Cardiac muscle cell (in vitro differentiated cells and primary cell): ENCODE measurements around the gene NXPH4. TPM values are rescaled to one million over a fixed set of nuclear protein-coding genes. Genes with fewer than 3 reads are reported as not detected.

ENCODE experiments used
- DNase-seq, 2 donors: peaks; one replicate each; pipeline versions ENCODE4 v3.0.0 to v3.0.0-alpha.2; 2010 to 2017; ENCODE audit warnings: low read depth in 1 of 2, low spot score in 1 of 2
- H3K27ac ChIP-seq: fragments of 200-600 bp; sonication (generic); 2 replicates; pipeline ENCODE4 v1.5.1; 2016
- H3K27me3 ChIP-seq: fragments of 200-600 bp; sonication (generic); 2 replicates; pipeline ENCODE4 v1.6.0; 2016; ENCODE audit warnings: control low read depth
- H3K36me3 ChIP-seq: fragments of 200-600 bp; sonication (generic); 2 replicates; pipeline ENCODE4 v1.5.1; 2016; ENCODE audit warnings: control low read depth
- H3K4me1 ChIP-seq: fragments of 200-600 bp; sonication (generic); 2 replicates; pipeline ENCODE4 v1.8.1; 2017; ENCODE audit warnings: low read depth, mild to moderate bottlenecking, mixed run types
- H3K4me3 ChIP-seq: fragments of 200-600 bp; sonication (generic); 2 replicates; pipeline ENCODE4 v1.5.1; 2016; ENCODE audit warnings: mild to moderate bottlenecking
- H3K9me3 ChIP-seq: fragments of 200-600 bp; sonication (generic); 2 replicates; pipeline ENCODE4 v1.5.1; 2017; ENCODE audit warnings: low read depth, mild to moderate bottlenecking, control low read depth
- CTCF ChIP-seq: IDR thresholded peaks from 2 replicates; pipeline ENCODE4 v1.5.1; 2012; ENCODE audit warnings: low read depth, mild to moderate bottlenecking, low read length
- polyA plus RNA-seq: library from polyadenylated mRNA; unstranded; fragments of >200 nt; fragmentation: Nextera tagmentation; extraction: Ambion mirVana; gene quantifications from 2 replicates; pipeline ENCODE4 v1.2.1, GENCODE V29; 2016
- total RNA-seq: library from RNA; depleted of rRNA; stranded (reverse); fragments of >200 nt; gene quantifications from 2 replicates; pipeline ENCODE4 v1.2.3, GENCODE V29; 2016

NXPH4 gene
- total and polyA plus RNA-seq, 2 experiments from 2014 or later, result 0.61 to 0.80 TPM

- Histone ChIP-seq H3K27ac (no peak overlapping the region), H3K36me3 (peaks cover 44% of the 10 kb centered on the region)
- no peak for DNase-seq
Measured at GRCh38 chr12:57203201-57203600, 13.4 kb upstream of the NXPH4 start.

GRCh38 chr12:57203791-57204190, 12.8 kb upstream of the NXPH4 start:
- Histone ChIP-seq H3K27ac (no peak overlapping the region), H3K27me3 (no peaks in the 10 kb centered on the region), H3K4me3 (no peak overlapping the region), H3K4me1 (no peaks in the 10 kb centered on the region), H3K9me3 (no peaks in the 10 kb centered on the region), H3K36me3 (peaks cover 44% of the 10 kb centered on the region)
- TF ChIP-seq CTCF, result no peak
- DNase-seq, result no peak

More at GRCh38 chr12:57203201-57203600, 13.4 kb upstream of the NXPH4 start:
- H3K9me3 ChIP-seq, result no peaks in the 10 kb centered on the region
- H3K4me1 ChIP-seq, result no peaks in the 10 kb centered on the region
- no peak for TF ChIP-seq CTCF
- no peak overlapping the region for H3K4me3 ChIP-seq
- no peaks in the 10 kb centered on the region for H3K27me3 ChIP-seq

- H3K4me1 ChIP-seq, result no peaks in the 10 kb centered on the region
- H3K9me3 ChIP-seq, result no peaks in the 10 kb centered on the region
- H3K36me3 ChIP-seq, result peaks cover 44% of the 10 kb centered on the region
- H3K27me3 ChIP-seq, result no peaks in the 10 kb centered on the region
- DNase-seq, result no peak
- no peak overlapping the region for H3K27ac ChIP-seq
- H3K4me3 ChIP-seq, result no peak overlapping the region
- TF ChIP-seq CTCF, result no peak
Measured at GRCh38 chr12:57204454-57204853, 12.1 kb upstream of the NXPH4 start.

DNA sequence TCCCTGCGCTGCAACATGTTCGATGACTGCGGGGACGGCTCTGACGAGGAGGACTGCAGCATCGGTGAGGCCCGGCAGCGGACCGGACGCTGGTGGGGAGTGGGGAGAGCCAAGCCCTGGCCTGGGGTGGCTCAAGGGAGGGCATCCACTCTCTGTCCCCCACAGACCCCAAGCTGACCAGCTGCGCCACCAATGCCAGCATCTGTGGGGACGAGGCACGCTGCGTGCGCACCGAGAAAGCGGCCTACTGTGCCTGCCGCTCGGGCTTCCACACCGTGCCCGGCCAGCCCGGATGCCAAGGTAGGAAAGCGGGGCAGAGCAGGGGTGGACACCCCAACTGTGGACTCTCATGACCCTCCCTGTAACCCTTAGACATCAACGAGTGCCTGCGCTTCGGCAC, 11.4 kb upstream of the NXPH4 start:
- no peak overlapping the region for H3K27ac ChIP-seq
- DNase-seq, result no peak
- no peaks in the 10 kb centered on the region for H3K9me3 ChIP-seq
- H3K36me3 ChIP-seq, result peaks cover 43% of the 10 kb centered on the region
- H3K4me3 ChIP-seq, result no peak overlapping the region
- no peak for TF ChIP-seq CTCF
- no peaks in the 10 kb centered on the region for H3K4me1 ChIP-seq
- no peaks in the 10 kb centered on the region for H3K27me3 ChIP-seq

GRCh38 chr12:57205931-57206330, 10.7 kb upstream of the NXPH4 start:
- Histone ChIP-seq H3K4me3 (no peak overlapping the region), H3K4me1 (no peaks in the 10 kb centered on the region), H3K27ac (no peak overlapping the region), H3K9me3 (no peaks in the 10 kb centered on the region), H3K36me3 (peaks cover 41% of the 10 kb centered on the region), H3K27me3 (no peaks in the 10 kb centered on the region)
- TF ChIP-seq CTCF, result no peak
- DNase-seq, result no peak
